SU-DHL-6 (cell line): ENCODE data around the gene TPM4.
"Not testable (repeated sequence)": the region's sequence is repeated elsewhere in the genome, so short reads cannot be mapped to it uniquely, and the experiment has no call there.

Experiments
- H2AFZ ChIP-seq: fragments of 200-600 bp; sonication (generic); 2 replicates; pipeline ENCODE4 v1.6.1; 2014; ENCODE audit warnings: low read depth, mild to moderate bottlenecking, moderate library complexity, mixed read lengths, antibody characterized with exemption, low read length; ENCODE audit not compliant: severe bottlenecking
- H3F3A ChIP-seq: fragments of 200-600 bp; shearing (Covaris generic); 2 replicates; pipeline ENCODE4 v1.6.0; 2016; ENCODE audit warnings: antibody characterized with exemption, mild to moderate bottlenecking; ENCODE audit not compliant: insufficient read depth
- H3K27ac ChIP-seq: fragments of 200-600 bp; sonication (generic); 2 replicates; pipeline ENCODE4 v1.5.1; 2016; ENCODE audit warnings: low read depth, mild to moderate bottlenecking, low read length, moderate library complexity, mixed read lengths
- H3K27me3 ChIP-seq: fragments of 200-600 bp; sonication (generic), shearing (Covaris generic); 2 replicates; pipeline ENCODE4 v1.6.0; 2014; ENCODE audit warnings: mild to moderate bottlenecking, low read length
- H3K36me3 ChIP-seq: fragments of 200-600 bp; sonication (generic); 2 replicates; pipeline ENCODE4 v1.6.1; 2014; ENCODE audit warnings: mild to moderate bottlenecking, low read length, mixed read lengths
- H3K4me2 ChIP-seq: fragments of 300-600, 200-600 bp; shearing (Covaris generic), sonication (generic); 2 replicates; pipeline ENCODE4 v1.6.0; 2014; ENCODE audit warnings: low read length, low read depth, mild to moderate bottlenecking; ENCODE audit not compliant: poor library complexity, severe bottlenecking
- H3K4me3 ChIP-seq: fragments of 200-600 bp; sonication (generic); 2 replicates; pipeline ENCODE4 v1.5.1; 2014; ENCODE audit warnings: antibody characterized with exemption, low read length, mild to moderate bottlenecking, mixed read lengths; ENCODE audit not compliant: insufficient read depth, poor library complexity, severe bottlenecking
- H3K79me2 ChIP-seq: fragments of 200-600 bp; sonication (generic); 2 replicates; pipeline ENCODE4 v1.6.1; 2014; ENCODE audit warnings: mild to moderate bottlenecking, low read length, moderate library complexity; ENCODE audit not compliant: insufficient read depth
- H3K9ac ChIP-seq: fragments of 200-600 bp; sonication (generic); 2 replicates; pipeline ENCODE4 v1.7.0; 2014; ENCODE audit warnings: mild to moderate bottlenecking, low read length
- H3K9me2 ChIP-seq: fragments of 200-600 bp; sonication (generic); replicated peaks from 2 replicates; pipeline ENCODE4 v1.6.1; 2014; ENCODE audit warnings: low read length; ENCODE audit not compliant: insufficient read depth
- H3K9me3 ChIP-seq: fragments of 200-600 bp; sonication (generic); 2 replicates; pipeline ENCODE4 v1.6.1; 2014; ENCODE audit warnings: low read length, mixed read lengths; ENCODE audit not compliant: insufficient read depth
- H4K20me1 ChIP-seq: fragments of 200-600 bp; sonication (generic); 2 replicates; pipeline ENCODE4 v1.6.1; 2014; ENCODE audit warnings: low read depth, mild to moderate bottlenecking, antibody characterized with exemption, low read length, moderate library complexity, mixed read lengths
- EZH2phosphoT487 ChIP-seq: fragments of 200-600 bp; sonication (generic), shearing (Covaris generic); conservative IDR thresholded peaks from 2 replicates; pipeline ENCODE4 v1.6.1; 2018; ENCODE audit warnings: mild to moderate bottlenecking, antibody characterized with exemption, low read length, moderate library complexity, mixed read lengths
- TF ChIP-seq, protein P1 (sequence below): fragments of 200-600 bp; sonication (generic); IDR thresholded peaks from one replicate; pipeline ENCODE4 v1.5.1; 2017; ENCODE audit warnings: antibody characterized with exemption, mild to moderate bottlenecking, low read length, moderate library complexity; ENCODE audit not compliant: insufficient read depth, poor library complexity, severe bottlenecking

TPM4 gene

DNA sequence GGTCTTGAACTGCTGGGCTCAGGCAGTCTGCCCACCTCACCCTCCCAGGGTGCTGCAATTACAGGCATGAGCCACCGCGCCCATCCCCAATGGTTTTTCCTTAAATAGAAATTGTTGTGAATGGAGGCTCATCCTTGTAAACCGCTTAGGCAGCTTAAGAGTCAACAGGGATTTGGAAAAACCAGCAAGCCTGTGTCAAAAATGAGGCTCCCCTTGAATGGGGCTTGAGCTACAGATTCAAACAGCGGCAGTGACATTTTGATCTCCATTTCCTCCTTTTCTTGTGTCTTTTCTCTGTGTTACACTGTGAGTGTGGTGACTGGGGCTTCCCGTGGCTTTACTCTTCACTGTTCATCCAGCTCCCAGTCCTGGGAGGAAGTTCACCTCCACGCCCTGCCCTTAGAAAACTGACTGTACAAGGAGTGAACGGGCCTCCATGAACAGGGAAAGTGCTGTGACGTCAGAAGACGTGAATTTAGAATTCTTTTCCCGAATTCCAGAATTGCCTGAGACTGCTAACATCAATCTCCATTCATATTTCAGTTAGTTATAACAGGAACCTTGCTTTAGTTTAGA is 20.1 kb downstream of the TPM4 start:
- Histone ChIP-seq H3K4me2 (no peak overlapping the region), H3K36me3 (peaks cover 20% of the 10 kb centered on the region; the same call in 1 of the 2 replicates), H3F3A (0 out of 2 replicates have a peak, but pooled peaks cover 5% of the 10 kb centered on the region), H3K79me2 (no peaks in the 10 kb centered on the region), H3K27me3 (no peaks in the 10 kb centered on the region), H3K4me3 (no peak overlapping the region), H3K9me2 (no peaks in the 10 kb centered on the region), H2AFZ (no peak overlapping the region), H3K9ac (no peak overlapping the region), H4K20me1 (no peaks in the 10 kb centered on the region), H3K27ac (no peak overlapping the region), H3K9me3 (no peaks in the 10 kb centered on the region)
- TF ChIP-seq, protein P1, sequence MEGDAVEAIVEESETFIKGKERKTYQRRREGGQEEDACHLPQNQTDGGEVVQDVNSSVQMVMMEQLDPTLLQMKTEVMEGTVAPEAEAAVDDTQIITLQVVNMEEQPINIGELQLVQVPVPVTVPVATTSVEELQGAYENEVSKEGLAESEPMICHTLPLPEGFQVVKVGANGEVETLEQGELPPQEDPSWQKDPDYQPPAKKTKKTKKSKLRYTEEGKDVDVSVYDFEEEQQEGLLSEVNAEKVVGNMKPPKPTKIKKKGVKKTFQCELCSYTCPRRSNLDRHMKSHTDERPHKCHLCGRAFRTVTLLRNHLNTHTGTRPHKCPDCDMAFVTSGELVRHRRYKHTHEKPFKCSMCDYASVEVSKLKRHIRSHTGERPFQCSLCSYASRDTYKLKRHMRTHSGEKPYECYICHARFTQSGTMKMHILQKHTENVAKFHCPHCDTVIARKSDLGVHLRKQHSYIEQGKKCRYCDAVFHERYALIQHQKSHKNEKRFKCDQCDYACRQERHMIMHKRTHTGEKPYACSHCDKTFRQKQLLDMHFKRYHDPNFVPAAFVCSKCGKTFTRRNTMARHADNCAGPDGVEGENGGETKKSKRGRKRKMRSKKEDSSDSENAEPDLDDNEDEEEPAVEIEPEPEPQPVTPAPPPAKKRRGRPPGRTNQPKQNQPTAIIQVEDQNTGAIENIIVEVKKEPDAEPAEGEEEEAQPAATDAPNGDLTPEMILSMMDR = no peak
- TF ChIP-seq EZH2phosphoT487 = no peak

DNA sequence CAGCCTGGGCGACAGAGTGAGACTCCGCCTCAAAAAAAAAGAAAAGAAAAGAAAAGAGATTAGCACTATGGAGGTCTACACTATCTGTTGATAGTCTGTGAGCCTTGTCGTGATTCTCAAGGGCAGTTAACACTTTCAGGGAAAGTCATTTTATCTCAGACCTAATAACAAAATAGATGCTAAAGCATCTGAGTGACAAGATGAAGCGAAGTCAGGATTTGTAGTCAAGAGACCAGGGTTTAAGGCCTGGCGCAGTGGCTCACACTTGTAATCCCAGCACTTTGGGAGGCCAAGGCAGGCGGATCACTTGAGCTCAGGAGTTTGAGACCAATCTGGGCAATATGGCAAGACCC is 22.1 kb downstream of the TPM4 start:
- Histone ChIP-seq H3K9me2 (no peaks in the 10 kb centered on the region), H3K27me3 (no peaks in the 10 kb centered on the region), H3F3A (0 out of 2 replicates have a peak, but pooled peaks cover 5% of the 10 kb centered on the region), H3K9ac (no peak overlapping the region), H3K4me2 (no peak overlapping the region), H3K4me3 (no peak overlapping the region), H4K20me1 (no peaks in the 10 kb centered on the region), H3K79me2 (no peaks in the 10 kb centered on the region), H2AFZ (no peak overlapping the region), H3K9me3 (no peaks in the 10 kb centered on the region), H3K36me3 (peaks cover 18% of the 10 kb centered on the region; the same call in 1 of the 2 replicates), H3K27ac (no peak overlapping the region)
- TF ChIP-seq, protein P1 = no peak
- TF ChIP-seq EZH2phosphoT487 = no peak

DNA sequence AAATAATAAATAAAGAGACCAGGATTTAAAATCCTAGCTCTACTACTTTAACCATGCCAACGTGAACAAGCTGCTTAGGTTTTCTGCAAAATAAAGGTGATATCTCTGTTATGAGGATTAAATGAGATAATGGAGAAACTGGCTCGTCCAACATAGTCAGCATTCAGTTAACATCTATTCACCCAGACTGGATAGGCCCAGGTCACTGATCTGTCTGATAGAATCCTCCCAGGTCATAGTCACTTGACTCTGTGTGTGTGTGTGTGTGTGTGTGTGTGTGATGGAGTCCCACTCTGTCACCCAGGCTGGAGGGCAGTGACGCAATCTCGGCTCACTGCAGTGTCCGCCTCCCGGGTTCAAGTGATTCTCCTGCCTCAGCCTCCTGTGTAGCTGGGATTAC is 22.5 kb downstream of the TPM4 start:
- no peaks in the 10 kb centered on the region for H3K9me3 ChIP-seq
- 0 out of 2 replicates have a peak, but pooled peaks cover 5% of the 10 kb centered on the region for H3F3A ChIP-seq
- H3K36me3 ChIP-seq = peaks cover 15% of the 10 kb centered on the region; the same call in 1 of the 2 replicates
- no peaks in the 10 kb centered on the region for H3K9me2 ChIP-seq
- H2AFZ ChIP-seq = no peak overlapping the region
- H3K9ac ChIP-seq = no peak overlapping the region
- no peak overlapping the region for H3K27ac ChIP-seq
- no peak overlapping the region for H3K4me3 ChIP-seq
- no peaks in the 10 kb centered on the region for H3K79me2 ChIP-seq
- no peaks in the 10 kb centered on the region for H4K20me1 ChIP-seq
- no peaks in the 10 kb centered on the region for H3K27me3 ChIP-seq
- H3K4me2 ChIP-seq = no peak overlapping the region
- no peak for TF ChIP-seq EZH2phosphoT487
- TF ChIP-seq, protein P1 = no peak

DNA sequence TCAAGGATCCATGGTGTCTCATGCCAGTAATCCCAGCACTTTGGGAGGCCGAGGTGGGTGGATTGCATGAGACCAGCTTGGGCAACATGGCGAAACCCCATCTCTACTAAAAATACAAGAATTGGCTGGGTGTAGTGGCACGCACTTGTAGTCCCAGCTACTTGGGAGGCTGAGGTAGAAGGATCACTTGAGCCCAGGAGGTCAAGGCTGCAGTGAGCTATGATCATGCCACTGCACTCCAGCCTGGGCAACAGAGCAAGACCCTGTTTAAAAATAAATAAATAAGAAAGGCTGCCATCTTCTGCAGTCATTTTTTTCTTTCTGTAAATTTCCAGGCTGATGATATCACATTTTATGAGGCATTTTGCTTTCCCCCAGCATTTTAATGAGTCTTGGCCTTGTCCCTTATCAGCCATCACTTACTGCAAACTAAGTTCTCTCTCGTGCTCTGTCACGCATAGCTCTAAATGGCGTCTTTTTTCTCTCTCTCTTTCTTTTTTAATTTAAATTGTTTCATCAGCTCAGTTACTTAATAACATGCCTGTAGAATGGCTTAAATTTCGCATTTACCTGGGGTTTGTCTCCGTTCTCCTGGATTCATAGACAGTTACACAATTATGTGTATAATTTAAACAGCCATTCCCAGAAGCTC is 23.1 kb downstream of the TPM4 start:
- H3K4me3 ChIP-seq, H3K9me2 ChIP-seq, H2AFZ ChIP-seq, H3K9me3 ChIP-seq, H3K27me3 ChIP-seq, H4K20me1 ChIP-seq, H3K79me2 ChIP-seq, H3K4me2 ChIP-seq, H3K9ac ChIP-seq, H3F3A ChIP-seq, H3K27ac ChIP-seq: not testable (repeated sequence)
- peaks cover 15% of the 10 kb centered on the region; the same call in 1 of the 2 replicates for H3K36me3 ChIP-seq
